T1000 (cell line): Measurements from ENCODE around the gene TFDP1.
A peak's percentile ranks its signal among the peaks of the same experiment; 100 is the strongest.
"Not testable (repeated sequence)": the region's sequence is repeated elsewhere in the genome, so short reads cannot be mapped to it uniquely, and the experiment has no call there.

Experiments
- DNase-seq: peaks from one replicate; lab custom pipeline; 2025; ENCODE audit warnings: mixed read lengths; lab: John Stamatoyannopoulos, UW

The TFDP1 gene

DNA sequence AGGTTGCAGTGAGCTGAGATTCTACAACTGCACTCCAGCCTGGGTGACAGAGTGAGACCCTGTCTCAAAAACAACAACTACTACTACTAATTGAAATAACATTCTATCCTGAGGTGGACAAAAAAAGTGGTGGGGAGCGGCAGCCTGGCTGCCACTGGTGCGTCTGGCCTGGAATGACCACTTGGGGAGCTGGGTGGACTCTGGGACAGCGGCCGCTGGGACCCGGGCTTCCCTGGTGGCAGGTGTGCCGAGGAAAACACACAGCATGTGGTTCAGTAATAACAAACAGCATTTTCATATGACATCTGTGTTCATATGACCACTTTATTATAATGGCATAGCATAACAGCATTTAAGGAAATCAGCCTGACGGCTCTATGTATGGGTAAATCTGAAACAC lies 33.9 kb downstream of the TFDP1 start:
- no peak for DNase-seq

DNA sequence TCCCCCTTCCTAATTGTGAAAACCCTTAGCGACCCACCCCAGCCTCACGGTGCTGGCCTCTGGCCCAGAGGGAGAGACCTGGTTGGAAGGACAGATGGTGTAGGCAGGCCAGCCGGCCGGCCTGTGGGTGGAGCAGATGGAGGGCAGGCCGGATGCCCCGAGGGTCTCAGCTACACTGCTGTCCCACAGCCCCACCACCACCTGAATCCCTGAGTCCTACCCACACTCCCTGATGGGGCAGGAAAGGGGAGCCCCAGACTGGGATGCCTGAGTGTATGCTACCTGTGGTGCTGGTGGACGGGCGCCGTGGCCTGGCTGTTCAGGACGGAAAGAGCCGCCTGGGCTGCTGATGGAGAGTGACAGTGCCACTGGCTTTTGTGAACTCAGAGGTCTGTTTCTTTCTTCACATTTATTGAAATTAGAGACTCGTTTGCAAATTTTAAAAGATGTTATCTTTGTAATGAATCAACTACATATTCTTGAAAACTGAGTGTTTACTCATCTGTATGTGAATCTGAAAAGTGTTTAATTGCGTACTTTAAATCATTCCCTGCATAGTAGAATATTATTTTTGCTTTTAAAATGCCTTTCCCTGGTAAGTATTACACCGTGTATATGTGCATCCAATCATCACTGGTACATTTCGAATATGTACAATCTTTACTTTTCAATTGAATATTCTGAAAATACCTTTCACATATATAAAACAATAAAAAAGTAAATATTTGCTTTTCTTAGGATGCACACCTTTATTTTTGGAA lies 35.7 kb downstream of the TFDP1 start:
- DNase-seq = no peak

- DNase-seq = no peak
Measured at GRCh38 chr13:113621046-113621445, 36.5 kb downstream of the TFDP1 start.

DNA sequence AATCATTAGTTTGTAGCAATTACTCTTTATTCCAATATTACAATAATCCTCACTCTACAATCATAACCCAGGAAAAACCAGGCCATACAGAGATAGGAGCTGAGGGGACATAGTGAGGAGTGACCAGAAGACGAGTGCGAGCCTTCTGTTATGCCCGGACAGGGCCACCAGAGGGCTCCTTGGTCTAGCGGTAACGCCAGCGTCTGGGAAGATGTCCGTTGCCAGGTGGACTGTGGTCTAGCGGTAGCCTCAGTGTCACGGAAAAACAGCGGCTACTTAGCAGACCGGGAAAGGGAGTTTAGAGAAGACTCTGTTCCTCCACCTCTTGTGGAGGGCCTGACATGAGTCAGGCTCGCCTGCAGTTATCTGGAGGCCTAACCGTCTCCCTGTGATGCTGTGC lies 36.9 kb downstream of the TFDP1 start:
- DNase-seq = peak; percentile 68

GRCh38 chr13:113621986-113622550 lies 37.5 kb downstream of the TFDP1 start:
- DNase-seq = not testable (repeated sequence)

DNA sequence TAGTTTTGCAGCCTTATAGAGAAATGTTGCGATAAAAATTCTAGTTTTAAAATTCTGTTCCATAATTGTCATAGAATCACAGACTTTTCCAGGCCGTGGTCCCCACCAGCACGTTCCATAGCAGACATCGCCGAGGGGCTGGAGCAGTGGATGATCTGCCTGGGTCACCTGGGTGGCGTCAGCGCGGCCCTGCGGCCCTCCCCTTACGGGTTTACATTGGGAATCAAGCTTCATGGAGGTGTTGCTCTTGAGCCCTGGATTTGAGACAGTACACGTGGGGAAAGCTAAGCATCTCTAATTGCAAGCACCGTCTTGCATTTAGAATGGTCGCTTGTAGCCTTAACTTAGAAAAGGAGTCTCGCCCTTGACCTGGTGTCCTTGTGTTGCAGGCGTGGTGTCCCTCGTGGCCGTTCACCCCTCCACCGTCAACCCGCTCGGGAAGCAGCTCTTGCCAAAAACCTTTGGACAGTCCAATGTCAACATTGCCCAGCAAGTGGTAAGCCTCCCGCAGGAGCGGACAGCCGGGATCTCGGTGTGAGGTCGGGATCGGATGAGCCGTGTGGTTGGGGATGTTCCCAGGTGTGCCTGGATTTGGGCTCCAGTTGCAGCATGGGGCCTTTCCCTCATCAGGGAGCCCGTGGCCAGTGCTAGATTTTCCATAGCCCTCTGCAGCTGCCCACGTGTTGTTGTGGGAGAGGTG lies 38.4 kb downstream of the TFDP1 start:
- no peak for DNase-seq

GRCh38 chr13:113623491-113624234 lies 39.1 kb downstream of the TFDP1 start:
- DNase-seq = peak; percentile 82

GRCh38 chr13:113624235-113624587 lies 39.7 kb downstream of the TFDP1 start:
- no peak for DNase-seq

DNA sequence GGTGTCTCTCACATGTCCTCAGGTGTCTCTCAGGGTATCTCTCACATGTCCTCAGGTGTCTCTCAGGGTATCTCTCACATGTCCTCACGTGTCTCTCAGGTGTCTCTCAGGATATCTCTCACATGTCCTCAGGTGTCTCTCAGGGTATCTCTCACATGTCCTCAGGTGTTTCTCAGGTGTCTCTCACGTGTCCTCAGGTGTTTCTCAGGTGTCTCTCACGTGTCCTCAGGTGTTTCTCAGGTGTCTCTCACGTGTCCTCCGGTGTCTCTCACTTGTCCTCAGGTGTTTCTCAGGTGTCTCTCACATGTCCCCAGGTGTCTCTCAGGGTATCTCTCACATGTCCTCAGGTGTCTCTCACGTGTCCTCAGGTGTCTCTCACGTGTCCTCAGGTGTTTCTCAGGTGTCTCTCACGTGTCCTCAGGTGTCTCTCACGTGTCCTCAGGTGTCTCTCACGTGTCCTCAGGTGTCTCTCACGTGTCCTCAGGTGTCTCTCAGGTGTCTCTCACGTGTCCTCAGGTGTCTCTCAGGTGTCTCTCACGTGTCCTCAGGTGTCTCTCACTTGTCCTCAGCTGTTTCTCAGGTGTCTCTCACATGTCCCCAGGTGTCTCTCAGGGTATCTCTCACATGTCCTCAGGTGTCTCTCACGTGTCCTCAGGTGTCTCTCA lies 40.2 kb downstream of the TFDP1 start:
- peak; percentile 45 for DNase-seq

DNA sequence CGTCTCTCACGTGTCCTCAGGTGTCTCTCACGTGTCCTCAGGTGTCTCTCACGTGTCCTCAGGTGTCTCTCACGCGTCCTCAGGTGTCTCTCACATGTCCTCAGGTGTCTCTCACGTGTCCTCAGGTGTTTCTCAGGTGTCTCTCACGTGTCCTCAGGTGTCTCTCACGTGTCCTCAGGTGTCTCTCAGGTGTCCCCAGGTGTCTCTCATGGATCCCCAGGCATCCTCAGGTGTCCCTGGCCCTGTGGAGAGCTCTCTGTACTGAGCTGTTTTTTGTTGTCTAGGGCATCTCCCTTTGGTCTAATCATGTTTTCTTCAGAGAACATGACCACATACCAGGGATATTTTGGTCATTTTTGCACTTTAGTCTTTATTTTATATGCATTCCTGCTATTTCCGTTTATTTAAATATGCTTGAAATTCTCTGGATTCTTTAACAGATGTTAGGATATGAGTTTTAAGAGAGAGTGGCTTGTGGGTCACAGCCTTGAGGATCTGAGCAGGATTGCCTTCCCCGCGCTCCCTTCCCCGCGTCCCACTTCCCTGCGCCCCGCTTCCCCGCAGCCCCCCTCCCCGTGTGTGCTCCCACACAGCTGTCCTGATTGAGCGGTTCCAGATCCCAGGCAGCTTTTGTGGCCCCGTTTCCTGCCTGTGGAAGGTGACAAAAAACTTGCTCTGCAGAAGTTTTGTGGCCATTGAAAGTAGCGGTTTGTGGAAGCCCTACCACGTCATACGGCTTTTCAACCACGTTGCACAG lies 41.6 kb downstream of the TFDP1 start:
- no peak for DNase-seq

- DNase-seq = no peak
Measured at GRCh38 chr13:113627136-113627535, 42.6 kb downstream of the TFDP1 start.

DNA sequence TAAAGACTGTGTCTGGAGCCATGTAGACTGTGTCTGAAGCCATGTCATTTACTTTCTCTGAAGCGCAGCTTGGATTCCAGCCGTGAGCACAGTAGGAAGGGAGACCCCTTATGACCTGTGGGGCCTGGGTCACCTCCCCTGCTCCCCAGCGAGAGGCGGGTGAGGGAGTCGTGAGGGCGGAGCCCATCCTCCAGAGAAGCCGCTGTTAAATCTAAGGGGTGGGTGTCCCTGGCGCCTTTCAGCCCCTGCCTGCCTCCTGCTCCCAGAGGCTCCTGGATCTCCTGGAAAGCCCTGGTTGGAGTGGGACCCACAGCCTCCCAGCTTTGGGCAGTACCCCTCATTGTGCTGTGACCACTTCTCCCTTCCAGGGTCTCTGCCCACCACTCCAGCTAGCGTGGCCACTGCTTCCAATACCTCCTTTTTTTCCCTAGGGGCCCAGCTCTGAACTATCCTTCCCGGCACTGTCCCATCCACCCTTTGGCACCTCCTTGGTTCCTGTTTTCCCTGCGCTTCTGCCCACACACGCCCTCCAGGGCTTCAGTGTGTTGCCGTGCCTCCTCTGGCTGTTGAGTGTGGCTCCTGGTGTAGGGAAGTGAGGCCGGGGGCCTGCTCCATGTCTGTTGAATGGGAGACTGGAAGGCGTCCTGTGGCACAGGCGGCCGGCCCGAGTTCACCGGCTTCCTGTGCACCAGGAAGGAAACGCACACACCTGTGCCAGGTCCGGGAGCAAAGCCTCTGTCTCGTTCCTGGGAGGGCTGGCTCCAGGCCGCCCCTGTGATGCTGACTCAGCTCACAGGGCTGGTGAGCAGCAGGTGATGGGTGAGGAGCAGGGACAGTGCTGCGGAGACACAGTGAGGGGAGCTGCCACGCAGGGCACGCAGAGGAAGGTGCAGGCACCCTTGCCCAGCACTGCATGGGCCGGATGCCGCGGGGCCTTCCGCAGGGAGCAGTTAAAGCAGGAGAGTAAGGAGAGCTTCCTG lies 44.0 kb downstream of the TFDP1 start:
- no peak for DNase-seq

DNA sequence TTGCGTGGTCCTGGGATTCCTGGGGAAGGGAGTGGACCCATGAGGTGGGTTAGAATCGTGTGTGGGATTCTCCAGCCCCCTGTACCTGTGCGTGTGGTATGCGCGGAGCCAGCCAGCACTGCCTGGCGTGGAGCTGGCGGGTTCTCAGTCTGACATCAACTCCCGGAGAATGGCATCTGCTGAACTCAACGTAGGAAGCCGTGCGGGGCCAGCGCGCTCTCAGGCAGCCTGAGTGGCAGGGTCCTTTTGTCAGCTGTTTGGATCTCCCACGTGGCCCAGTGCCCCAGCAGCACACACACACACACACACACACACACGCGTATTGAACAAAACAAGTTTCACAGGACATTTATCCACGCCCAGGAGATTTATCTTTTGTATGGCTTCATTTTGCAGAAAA lies 45.3 kb downstream of the TFDP1 start:
- DNase-seq = no peak

- DNase-seq = no peak
Measured at GRCh38 chr13:113630296-113630695, 45.7 kb downstream of the TFDP1 start.

- no peak for DNase-seq
Measured at GRCh38 chr13:113630804-113631203, 46.3 kb downstream of the TFDP1 start.

GRCh38 chr13:113631341-113632095 lies 47.0 kb downstream of the TFDP1 start:
- DNase-seq = no peak

DNA sequence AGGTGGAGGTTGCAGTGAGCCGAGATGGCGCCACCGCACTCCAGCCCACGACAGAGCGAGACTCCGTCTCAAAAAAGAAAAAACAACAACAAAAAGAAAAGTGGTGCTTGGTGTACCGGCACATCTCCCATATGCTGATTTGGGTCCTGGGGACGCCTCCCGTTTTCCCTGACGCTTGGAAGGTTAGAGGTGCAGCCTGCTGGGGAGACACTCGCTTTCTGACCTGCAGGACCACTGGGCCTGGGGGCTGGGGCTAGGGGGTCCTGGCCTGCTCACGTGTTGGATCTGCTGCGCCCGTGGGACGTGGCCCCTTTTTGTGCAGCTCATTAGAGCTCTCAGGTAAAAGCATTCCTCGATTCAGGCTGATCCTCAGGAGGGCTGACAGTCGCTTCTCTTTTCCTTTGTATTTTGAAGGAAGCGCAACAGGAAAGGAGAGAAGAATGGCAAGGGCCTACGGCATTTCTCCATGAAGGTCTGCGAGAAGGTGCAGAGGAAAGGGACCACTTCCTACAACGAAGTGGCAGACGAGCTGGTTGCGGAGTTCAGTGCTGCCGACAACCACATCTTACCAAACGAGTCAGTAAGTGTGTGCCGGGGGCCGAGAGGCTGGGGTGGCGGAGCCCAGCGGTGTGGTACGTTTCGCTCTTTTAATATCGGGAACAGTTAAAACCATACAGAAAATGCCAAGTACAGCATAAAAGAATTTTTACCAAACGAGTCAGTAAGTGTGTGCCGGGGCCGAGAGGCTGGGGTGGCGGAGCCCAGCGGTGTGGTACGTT lies 48.3 kb downstream of the TFDP1 start:
- DNase-seq = no peak

DNA sequence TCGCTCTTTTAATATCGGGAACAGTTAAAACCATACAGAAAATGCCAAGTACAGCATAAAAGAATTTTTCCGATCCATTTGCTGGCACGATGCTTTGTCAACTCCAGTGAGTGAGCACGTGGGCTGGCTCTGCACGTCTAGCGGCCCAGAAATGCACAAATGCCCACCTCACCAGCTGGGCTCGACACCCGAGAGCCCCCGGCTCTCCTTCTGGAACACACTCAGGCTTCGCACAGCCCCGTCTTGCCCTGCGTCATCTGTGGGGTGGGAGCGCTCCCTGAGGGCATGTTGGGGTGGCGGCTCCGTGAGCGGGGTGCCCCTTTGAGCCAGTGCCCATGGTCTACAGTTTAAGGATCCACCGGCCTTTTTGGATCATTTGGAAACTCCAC lies 48.9 kb downstream of the TFDP1 start:
- DNase-seq = no peak
